Neural progenitor cell (in vitro differentiated cells): ENCODE measurements around the gene PRKAG2.

Source experiments
- EZH2 ChIP-seq: fragments of 200-600 bp; sonication (generic); IDR thresholded peaks from 2 replicates; pipeline ENCODE4 v1.6.1; 2017; ENCODE audit warnings: antibody characterized with exemption, mild to moderate bottlenecking, moderate library complexity
- EZH2phosphoT487 ChIP-seq: fragments of 200-600 bp; sonication (generic); IDR thresholded peaks from 2 replicates; pipeline ENCODE4 v1.6.1; 2017; ENCODE audit warnings: antibody characterized with exemption
- TF ChIP-seq, protein P1 (sequence below): fragments of 200-600 bp; sonication (generic); IDR thresholded peaks from 2 replicates; pipeline ENCODE4 v1.5.1; 2017; ENCODE audit warnings: antibody characterized with exemption, mild to moderate bottlenecking

DNA sequence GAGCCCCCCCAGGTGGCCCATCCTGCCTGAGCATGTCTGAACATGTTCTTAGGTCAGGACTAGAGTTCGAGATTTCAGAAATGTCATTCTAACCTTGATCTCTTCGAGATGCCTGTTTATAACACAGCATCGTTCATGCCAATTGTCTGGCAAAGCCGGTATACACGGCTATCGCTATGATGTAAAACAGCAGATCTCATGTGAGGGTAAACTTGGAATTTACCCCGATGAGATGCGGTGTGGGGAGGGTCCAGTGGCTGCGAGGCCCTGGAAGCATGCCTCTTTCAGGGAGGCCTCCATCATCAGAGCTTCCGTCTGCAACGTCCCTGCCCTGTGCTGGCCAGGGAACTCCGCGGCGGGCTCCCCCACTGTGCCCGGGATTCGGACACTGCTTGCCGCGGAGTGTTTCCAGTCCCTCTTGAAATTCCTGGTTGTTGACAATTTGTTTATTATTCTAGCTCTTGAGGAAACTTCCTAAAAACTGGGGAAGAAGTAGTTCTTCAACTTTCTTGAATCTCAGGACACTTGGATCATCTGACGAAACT, 188.6 kb downstream of the PRKAG2 start:
- TF ChIP-seq, protein P1, sequence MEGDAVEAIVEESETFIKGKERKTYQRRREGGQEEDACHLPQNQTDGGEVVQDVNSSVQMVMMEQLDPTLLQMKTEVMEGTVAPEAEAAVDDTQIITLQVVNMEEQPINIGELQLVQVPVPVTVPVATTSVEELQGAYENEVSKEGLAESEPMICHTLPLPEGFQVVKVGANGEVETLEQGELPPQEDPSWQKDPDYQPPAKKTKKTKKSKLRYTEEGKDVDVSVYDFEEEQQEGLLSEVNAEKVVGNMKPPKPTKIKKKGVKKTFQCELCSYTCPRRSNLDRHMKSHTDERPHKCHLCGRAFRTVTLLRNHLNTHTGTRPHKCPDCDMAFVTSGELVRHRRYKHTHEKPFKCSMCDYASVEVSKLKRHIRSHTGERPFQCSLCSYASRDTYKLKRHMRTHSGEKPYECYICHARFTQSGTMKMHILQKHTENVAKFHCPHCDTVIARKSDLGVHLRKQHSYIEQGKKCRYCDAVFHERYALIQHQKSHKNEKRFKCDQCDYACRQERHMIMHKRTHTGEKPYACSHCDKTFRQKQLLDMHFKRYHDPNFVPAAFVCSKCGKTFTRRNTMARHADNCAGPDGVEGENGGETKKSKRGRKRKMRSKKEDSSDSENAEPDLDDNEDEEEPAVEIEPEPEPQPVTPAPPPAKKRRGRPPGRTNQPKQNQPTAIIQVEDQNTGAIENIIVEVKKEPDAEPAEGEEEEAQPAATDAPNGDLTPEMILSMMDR: no peak
- TF ChIP-seq EZH2phosphoT487 (no peak), EZH2 (no peak)
